Daoy (cell line): ENCODE data around the gene EME2. TPM values are rescaled to one million over a fixed set of nuclear protein-coding genes. Genes with fewer than 3 reads are reported as not detected.

ENCODE experiments used
- DNase-seq: peaks from one replicate; pipeline ENCODE4 v3.0.0-alpha.2; 2015; ENCODE audit warnings: low read depth
- total RNA-seq: library from RNA; depleted of rRNA; stranded (reverse); fragments of >200 nt; shearing (Covaris generic); gene quantifications from 2 replicates; pipeline ENCODE4 v1.2.3, GENCODE V29; 2014

The EME2 gene
- total RNA-seq, 1 experiment from 2014 or later: 8.6 TPM

DNA sequence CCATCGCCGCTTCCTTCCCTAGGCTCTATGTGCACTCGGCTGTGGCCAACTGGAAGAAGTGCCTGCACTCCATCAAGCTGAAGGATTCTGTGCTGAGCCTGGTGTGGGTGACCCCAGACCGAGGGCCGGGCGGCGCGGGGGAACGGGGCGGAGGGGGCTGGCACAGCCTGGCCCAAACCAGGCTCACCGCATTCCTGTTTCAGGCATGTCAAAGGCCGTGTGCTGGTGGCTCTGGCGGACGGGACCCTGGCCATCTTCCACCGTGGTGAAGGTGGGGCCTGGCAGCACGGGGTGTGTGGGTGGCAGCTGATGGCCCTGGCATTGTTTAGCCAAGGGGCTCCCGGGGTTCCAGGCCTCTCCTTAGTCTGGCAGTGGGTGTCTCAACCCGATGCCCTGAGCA is 5.9 kb upstream of the EME2 start:
- no peak for DNase-seq

DNA sequence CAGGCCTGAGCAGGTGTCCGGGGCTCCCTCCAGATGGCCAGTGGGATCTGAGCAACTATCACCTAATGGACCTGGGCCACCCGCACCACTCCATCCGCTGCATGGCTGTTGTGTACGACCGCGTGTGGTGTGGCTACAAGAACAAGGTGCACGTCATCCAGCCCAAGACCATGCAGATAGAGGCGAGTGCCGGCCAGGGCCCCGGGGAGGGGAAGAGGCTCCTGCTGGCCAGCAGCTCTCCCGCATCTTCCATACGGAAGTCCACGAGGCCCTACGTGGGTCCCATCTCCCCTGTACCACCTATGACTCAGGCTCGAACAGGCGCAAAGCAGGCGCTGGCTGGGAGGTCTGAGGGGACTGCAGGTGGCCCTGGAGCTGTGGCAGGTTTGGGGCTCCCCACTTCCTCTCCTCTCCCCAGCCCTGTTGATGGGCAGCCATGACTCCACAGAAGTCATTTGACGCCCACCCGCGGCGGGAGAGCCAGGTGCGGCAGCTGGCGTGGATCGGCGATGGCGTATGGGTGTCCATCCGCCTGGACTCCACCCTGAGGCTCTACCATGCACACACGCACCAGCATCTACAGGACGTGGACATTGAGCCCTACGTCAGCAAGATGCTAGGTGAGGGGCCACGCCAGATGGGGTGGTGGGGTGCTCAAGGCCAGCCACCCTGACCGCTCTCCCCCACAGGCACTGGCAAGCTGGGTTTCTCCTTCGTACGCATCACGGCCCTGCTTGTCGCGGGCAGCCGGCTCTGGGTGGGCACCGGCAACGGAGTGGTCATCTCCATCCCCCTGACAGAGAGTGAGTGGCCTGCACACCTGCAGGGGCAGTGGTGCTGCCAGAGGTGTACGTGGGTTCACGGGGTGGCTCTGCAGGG is 5.3 kb upstream of the EME2 start:
- DNase-seq: no peak

DNA sequence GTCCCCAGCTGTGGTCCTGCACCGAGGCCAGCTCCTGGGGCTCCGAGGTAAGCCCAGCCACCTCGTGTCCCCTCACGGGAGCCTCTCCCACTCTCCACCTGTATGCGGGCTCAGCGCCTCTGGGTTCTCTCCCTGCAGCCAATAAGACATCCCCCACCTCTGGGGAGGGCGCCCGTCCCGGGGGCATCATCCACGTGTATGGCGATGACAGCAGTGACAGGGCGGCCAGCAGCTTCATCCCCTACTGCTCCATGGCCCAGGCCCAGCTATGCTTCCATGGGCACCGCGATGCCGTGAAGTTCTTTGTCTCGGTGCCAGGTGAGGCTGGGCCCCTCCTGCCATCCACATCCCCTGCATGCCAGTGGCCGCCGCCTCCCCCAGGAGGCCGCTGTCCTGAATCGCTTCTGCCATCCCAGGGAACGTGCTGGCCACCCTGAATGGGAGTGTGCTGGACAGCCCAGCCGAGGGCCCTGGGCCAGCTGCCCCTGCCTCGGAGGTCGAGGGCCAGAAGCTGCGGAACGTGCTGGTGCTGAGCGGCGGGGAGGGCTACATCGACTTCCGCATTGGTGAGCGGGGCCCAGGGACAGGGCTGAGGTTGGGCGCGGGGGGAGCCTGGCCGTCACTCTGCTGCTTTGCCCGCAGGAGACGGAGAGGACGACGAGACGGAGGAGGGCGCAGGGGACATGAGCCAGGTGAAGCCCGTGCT is 4.4 kb upstream of the EME2 start:
- DNase-seq: no peak

DNA sequence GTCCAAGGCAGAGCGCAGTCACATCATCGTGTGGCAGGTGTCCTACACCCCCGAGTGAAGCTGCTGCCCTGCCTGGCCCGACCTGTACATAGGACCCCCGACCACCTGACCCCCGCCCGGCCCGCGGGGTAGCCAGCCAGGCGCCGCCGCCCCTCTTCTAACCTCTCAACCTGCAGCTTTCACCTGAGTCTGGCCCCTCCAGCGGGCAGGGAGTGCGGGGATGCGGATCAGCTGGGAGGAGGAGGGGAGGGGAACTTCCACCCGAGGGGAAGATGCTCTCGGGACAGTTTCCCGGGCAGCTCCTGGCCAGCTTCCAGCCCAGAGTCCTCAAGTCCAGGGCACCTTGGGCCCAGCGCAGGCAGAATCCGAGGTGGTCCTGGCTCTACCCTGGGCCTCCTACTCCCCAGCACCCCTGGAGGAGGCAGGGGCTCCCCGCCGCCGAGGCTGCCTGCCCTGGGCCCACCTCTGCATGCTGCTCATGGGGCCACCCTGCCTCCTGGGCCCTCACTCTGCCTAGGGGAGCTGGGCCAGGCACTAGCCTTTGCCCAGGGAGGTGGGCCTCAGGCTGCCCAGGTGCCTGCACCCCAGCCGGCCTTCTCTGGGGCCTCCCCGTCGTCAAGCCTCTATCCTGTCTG is 3.7 kb upstream of the EME2 start:
- DNase-seq: no peak

DNA sequence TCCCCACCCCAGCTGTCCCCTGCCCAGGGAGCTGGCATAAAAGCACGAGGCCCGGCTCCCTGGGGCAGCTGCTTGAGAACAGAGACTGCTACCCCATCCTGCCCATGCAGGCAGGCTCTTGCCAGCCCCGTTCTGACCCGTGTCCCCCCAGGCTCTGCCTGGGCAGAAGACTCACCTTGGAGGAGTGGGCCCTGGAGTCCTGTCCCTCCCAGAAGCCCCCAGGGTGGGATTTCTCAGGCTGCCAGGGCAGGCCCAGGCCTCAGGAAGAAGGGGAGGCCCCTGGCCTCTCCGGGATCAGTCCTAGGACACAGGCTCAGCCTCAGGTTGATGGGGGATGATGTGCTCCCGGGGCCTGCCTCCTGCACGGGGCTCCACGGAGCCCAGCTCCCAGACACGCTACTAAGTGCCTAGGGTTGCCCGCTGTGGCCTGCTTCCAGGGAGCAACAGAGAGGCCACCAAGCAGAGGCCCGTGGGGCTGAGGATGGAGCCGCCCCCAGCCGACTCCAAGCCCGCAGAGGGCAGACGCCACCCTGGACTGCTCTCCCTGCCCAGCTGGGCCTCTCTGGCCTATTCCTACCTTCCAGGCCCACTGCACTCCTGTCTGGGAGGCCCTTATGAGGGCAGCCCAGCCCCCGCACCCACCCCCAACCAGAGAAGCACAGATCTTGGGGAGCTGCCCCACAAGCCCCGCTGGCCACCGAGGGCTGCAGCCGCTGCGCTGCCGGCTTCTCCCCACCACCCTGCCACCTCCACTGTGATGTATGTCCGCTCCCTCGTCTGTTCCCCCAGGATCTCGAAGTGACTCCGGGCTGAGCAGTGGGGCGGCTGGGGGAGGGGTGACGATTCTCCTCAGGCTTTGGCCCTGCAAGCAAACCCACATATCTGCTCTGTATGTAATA is 3.0 kb upstream of the EME2 start:
- DNase-seq: no peak

DNA sequence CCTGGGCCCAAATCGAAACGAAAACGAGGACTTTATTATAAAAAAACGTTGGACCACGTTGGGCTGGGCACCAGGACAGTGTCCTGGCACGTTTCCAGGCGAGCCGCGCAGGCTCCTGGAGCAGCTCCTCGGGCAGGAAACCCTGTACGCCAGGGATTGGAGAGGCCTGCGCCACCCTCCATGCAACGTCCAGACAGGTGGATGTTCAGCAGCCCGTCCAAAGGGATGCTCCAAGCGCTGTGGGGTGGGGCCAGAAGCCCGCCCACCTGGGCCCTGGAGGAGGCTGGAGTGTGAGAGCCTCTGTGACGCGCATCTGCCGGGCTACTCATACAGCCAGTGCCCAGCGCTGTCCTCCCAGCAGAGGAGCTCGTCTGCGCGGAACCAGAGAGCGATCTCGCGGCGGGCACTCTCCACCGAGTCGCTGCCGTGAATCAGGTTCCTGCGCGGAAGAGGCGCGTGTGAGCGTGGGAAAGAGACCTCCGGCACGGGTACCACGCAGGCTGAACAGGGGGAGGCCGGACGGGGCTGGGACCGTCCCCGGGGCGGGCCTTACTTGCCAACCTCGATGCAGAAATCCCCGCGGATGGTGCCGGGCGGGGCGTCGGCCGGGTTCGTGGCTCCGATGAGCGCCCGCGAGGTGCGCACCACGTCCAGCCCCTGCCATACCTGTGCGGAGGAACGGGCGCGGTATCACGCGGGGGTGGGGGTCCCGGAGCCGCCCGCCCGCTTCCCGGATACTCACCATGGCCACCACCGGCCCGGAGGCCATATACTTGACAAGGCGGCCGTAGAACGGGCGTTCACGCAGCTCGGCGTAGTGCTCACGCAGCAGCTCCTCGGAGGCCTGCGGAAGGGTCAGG is 2.1 kb upstream of the EME2 start:
- DNase-seq: peak; percentile 65

DNA sequence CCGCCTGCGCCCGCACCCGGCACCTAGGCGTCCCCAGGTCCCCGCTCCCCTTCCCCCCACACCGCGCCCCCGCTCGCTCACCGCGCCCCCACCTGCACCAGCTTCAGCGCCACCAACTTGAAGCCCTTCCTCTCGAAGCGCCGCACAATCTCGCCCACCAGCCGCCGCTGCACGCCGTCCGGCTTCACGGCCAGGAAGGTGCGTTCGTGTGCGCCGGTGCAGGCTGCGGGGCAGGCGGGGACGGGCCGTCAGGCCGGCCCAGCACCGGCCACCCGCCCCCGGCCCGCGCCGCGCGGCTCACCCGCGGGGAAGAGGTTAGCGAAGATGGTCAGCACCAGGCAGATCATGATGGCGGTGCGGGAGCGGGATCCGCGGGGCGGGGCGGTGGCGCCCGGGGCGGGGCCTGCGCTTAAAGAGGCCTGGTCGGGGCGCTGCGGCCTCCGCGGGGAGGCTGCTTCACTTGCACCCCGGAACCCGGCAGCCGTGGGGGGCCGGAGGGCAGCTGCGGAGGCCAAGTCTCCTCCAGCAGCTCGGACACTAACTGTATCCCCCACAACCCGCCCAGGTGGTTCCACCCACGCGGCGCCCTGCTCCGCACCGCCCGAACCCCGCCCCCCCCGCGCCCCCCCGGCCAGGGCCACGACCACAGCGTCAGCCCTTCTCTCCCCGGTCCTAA is 1.3 kb upstream of the EME2 start, which contains the start of gene NME3:
NME3 (minus strand) TSS at position 356 of the 676 bp plus-strand sequence; CDS start at position 347, 9 bp downstream.
- peak; percentile 71 for DNase-seq

DNA sequence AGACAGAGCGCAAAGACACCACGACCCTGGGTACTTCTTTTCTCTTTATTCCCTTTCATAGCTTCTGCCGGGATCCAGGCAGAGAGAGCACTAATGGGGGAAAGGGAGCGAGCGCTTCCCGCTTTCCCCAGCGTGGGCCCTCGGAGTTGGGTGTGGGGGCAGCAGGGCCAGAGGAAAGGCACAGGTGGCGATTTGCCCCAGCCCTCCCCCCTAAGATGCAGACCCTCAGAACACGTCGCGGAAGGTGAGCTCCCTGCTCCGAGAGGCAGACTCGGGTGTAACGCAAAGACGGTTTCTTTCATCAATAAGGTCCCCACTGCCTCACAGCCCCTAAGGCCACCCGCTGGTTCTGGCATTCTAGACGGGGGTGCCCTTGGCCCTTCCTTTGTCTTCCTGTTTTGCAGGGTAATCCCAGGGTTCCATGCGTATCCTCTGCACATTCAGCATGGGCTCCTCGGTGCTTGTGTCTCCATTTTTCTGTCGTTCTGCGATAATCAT is 697 bp upstream of the EME2 start:
- no peak for DNase-seq

DNA sequence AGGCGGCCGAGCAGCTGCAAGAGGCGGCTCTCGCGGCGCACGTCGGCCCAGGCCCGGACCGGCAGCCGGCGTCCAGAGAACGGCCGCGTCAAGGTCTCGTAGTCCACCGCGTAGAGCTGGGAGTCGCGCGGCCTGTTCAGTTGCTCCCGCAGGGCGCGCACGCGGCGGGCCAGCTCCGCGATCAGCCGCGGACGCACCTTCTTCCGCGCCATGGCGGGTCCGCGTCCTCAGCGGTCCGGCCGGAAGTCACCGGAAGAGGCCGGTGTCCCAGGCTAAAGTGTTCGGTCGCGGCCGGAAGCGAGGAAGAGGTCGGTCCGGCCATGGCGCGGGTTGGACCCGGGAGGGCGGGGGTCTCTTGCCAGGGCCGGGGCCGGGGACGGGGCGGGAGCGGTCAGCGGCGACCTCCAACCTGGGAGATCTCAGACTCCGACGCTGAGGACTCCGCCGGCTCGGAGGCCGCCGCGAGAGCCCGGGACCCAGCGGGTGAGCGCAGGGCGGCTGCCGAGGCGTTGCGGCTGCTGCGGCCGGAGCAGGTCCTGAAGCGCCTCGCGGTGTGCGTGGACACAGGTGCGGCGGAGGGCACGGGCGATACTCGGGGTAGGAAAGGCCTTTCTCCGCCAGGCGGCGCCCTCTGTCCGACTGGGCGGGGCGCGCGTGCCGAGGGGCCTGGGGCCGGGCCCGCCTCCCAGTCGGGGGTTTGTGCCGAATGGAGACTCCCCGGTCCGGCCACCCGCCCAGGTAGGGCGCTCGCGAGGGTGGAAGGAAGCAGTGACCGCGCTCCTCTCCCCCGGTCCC is 495 bp downstream of the EME2 start, which contains the start of gene MRPS34:
MRPS34 (minus strand) TSS at position 227 of the 795 bp plus-strand sequence; CDS start at position 212, 15 bp downstream.
- peak; percentile 87 for DNase-seq

DNA sequence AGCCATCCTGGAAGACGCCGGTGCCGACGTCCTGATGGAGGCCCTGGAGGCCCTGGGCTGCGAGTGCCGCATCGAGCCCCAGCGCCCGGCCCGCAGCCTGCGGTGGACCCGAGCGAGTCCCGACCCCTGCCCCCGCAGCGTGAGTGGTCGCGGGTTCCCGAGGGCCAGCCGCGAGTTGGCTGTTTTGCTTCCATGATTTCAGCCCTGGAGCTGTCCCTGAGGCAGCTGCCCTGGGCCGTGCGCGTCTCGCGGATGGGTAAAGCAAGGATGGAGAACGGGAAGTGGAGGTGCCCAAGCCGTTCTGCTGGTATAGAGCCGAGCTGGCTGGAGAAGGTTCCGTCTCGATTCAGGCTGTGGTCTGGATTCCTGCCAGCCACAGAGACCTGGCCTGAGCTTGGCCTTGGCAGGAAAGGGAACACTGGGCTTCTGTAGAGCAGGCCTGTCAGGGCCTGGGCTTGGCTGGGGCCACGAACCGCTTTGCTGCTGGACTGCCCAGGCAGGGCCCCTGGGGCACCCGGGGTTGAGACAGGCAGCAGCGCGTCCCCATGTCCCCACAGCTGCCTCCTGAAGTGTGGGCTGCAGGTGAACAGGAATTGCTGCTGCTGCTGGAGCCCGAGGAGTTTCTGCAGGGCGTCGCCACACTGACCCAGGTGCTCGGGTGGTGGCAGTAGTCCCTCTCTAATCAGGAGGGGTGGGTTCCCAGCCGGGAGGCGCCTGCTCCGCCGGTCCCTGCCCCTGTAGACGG is 1.3 kb downstream of the EME2 start:
- no peak for DNase-seq

DNA sequence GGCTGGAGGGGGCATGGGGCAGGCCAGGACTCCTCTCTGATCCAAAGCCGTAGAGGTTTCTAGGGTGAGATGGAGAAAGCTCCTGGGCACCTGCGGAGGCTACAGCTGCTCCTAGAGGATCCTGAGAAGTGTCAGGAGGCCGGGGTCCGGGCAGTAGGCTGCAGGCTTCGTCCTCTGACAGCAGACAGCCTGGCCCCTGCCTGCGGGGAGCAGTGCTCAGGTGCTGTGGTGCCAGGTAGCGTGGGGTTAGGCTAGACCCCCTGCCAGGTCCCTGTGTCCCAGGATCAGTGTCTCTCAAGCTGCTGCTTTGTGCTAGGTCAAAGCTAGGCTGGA is 1.8 kb downstream of the EME2 start:
- no peak for DNase-seq

DNA sequence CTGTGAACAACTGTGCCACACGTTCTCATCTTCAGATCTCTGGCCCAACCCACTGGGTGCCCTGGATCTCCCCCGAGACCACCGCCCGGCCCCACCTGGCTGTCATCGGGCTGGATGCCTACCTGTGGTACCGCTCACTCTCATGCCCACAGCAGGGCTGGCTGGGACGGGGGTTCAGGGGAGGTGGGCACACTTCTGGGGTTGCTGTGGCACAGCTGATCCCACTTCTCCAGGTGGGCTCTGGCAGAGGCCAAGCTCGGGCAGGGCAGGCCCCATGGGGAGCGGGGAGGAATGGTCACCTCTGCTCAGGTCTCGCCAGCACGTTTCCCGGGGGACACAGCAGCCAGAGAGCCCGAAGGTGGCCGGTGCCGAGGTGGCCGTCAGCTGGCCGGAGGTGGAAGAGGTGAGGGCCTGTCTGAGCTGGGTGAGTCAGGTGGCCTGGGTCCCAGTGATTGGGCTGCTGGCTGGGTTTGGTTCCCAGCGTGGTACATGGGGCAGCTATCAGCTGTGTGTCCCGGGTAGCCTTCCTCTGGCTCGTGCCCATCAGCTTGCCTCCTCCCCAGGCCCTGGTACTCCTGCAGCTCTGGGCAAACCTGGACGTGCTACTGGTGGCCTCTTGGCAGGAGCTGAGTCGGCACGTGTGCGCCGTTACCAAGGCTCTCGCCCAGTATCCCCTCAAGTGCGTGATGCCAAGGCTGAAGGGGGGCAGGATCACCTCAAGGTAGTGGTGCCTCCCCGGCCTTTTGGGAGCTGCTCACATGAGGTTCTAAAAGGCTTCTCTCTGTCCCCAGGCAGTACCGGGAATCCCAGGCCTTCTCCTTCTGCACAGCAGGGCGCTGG is 2.6 kb downstream of the EME2 start:
- DNase-seq: no peak

DNA sequence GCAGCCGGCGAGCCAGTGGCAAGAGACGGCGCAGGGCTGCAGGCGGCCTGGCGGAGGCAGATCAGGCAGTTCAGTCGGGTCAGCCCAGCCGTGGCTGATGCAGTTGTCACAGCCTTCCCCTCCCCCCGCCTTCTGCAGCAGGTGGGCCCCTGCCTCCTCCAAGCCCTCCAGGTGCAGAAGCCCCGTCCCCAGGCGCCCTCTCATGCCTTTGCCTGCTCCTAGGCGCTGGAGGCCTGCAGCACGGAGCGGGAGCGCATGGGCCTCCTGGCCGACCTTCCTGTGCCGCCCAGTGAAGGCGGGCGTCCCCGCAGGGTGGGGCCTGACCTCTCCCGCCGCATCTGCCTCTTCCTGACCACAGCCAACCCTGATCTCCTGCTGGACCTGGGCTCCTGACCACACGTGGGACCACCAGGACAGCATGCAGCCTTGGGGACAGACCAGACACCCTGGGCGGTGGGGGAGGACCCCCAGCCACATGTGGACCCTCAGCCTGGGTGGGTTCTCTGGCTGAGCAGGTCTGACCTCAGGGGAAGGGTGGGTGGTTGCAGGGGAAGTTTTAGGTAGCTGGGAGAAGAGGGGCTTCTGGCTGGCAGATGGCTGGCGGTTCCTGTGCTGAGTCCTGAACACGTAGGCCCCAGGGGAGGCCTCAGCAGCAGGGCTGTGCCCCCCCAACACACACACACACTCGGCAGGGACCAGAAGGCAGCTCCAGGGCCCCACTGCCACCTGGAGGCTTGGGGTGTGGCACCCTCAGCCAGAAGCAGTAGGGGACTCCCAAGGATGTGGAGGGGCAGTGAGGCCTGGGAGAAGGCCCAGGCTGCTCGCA is 3.4 kb downstream of the EME2 start:
- DNase-seq: no peak

DNA sequence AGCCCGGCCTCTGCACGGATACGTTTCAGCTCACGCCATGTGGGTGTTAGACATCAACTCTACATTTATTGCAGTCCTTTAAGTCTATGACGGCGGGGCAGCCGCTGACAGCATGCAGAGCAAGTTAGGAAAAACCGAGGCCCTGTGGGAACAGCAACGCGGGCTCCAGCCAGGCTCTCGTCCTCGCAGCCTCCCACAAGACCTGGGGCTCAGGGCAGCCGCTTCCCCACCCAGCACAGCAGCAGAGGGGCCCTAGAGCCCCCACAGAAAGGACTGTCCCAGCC is 4.0 kb downstream of the EME2 start:
- no peak for DNase-seq

DNA sequence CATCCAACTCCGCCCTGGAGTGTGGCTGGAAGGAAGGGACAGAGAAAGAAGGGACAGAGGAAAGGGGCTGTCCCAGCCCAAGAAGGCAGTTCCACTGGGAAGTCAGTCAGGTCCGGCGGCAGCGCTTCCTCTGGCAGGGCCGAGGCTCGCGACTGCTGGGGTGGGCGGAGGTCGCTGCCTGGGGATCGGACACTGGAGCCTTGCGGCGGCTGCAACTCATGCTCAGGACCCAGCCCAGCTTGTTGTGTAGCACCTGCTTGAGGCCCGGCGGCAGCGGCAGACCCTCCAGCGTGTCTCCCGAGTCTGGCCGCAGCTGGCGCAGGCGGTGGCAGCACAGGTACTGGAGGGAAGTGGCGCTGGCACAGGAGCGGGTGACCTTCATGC is 4.4 kb downstream of the EME2 start:
- DNase-seq: no peak

DNA sequence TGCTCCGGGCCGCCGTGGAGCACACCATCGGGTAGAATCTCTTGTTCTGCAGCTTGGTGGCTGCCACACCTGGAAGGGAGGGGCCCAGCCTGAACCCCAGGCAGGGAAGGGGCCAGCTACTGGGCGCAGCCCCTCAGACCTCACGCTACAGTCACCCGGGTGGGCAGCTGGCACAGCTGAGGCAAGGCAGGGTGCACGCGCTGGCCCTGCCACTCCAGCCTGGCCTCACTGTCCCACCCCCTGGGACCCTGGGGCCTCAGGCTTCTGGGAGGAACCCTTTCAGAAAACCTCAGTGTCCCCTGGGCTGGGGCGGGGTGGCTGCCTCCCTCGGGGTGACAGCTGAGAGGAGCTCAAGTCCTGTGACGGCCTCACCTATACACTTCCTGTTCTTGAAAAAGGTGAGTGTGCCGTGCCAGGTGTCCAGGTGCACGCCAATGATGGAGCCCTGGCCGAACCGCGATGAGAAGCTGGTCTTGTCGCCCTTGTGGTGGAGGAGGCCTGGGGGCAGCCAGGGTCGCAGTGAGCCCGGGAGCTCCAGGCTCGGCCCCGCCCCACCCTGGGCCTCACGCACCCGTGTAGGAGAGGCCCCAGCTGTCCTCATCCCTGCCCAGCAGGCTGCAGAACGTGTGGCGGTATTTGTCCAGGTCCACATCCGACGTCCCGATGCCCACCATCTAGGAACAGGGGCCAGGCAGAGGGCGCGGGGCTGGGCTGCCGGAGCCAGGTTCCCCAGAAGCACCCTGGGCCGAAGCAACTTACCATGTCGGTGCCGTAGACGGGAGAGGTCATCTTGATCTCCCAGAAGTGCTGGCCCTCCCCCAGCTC is 5.0 kb downstream of the EME2 start:
- no peak for DNase-seq
